ENCODE results near the gene TMIGD3. TPM values are rescaled to one million over a fixed set of nuclear protein-coding genes. Genes with fewer than 3 reads are reported as not detected.

Gene TMIGD3
- total RNA-seq, 4 donors from 2014 or later: 0.27 to 0.95 TPM; not detected in 2

DNA sequence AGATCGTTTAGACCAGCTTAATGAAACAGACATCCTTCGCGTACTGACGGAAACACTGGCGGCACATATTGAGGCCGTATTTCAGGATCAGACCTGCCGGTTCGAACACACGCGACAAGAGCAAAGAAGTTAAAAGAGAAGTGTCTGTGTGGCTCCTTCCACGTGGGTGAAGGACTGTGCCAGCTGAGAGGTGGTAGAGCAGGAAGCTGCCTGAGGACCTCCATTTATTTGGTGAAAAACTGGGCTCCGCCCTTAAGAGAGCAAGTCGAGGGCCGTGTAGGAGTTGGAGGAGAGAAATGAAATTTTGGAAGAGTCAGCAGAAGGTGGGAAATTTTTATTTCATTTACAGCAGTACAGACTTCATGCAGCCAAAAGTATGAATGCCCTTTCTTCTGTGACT lies 38.8 kb upstream of the TMIGD3 start:
- Histone ChIP-seq H3K4me1 (peaks cover 0 to 7% (median 3%) of the 10 kb centered on the region in 4 donors), H3K27ac (peak overlapping the region in 3 of 4 donors; percentile 19 to 61 (median 44)), H3K4me3 (no peak overlapping the region), H3K9me3 (no peaks in the 10 kb centered on the region), H3K36me3 (no peaks in the 10 kb centered on the region), H3K27me3 (no peaks in the 10 kb centered on the region)
- no peak for DNase-seq
- intact Hi-C loops (cut with DNase I; ENCODE audit: low total_unique reads) (no loop called here), in situ Hi-C loops (cut with MboI; ENCODE audit: low pct_ligation_motif_present in 1 of 4, low pct_unique_long_range_greater_than_20kb in 1 of 4, low sequenced_read_pairs in 3 of 4) (no loop called here)
- TF ChIP-seq EP300 (IDR thresholded peaks at IDR 0.05; ENCODE audit: low read depth) (no peak), POLR2AphosphoS5 (IDR thresholded peaks at IDR 0.05) (no peak), POLR2A (IDR thresholded peaks at IDR 0.05) (no peak)
- TF ChIP-seq, protein P1, sequence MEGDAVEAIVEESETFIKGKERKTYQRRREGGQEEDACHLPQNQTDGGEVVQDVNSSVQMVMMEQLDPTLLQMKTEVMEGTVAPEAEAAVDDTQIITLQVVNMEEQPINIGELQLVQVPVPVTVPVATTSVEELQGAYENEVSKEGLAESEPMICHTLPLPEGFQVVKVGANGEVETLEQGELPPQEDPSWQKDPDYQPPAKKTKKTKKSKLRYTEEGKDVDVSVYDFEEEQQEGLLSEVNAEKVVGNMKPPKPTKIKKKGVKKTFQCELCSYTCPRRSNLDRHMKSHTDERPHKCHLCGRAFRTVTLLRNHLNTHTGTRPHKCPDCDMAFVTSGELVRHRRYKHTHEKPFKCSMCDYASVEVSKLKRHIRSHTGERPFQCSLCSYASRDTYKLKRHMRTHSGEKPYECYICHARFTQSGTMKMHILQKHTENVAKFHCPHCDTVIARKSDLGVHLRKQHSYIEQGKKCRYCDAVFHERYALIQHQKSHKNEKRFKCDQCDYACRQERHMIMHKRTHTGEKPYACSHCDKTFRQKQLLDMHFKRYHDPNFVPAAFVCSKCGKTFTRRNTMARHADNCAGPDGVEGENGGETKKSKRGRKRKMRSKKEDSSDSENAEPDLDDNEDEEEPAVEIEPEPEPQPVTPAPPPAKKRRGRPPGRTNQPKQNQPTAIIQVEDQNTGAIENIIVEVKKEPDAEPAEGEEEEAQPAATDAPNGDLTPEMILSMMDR (IDR thresholded peaks at IDR 0.05): no peak
- WGBS, 2 donors (ENCODE audit: low coverage in 1 of 2): 76 to 87% methylated on average over 13 to 14 of the region's 14 CpGs

DNA sequence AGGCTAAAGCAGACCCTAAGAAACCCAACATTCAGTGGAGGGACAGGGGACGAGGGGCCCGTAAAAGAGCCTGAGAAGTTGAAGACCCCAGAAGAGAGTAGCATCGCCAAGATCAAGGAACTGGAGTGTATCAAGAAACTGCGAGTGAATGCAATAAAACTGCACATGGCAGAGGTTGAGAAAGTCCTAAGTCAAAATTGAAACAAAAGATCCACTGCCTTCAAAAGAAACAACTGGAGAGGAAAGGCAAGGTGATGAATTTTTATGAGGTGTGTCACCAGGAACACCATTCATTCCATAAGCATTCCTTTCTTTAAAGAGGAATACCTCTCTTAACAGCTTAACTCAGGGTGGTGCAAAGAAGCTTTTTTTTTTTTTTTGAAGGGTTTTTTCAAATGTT lies 38.3 kb upstream of the TMIGD3 start:
- Histone ChIP-seq H3K4me3 (no peak overlapping the region), H3K27ac (peak overlapping the region; percentile 13 to 61 (median 39)), H3K4me1 (peaks cover 0 to 9% (median 4%) of the 10 kb centered on the region in 4 donors), H3K36me3 (no peaks in the 10 kb centered on the region), H3K27me3 (no peaks in the 10 kb centered on the region), H3K9me3 (no peaks in the 10 kb centered on the region)
- no peak for TF ChIP-seq POLR2A (IDR thresholded peaks at IDR 0.05)
- TF ChIP-seq EP300 (IDR thresholded peaks at IDR 0.05; ENCODE audit: low read depth): no peak
- no peak for TF ChIP-seq POLR2AphosphoS5 (IDR thresholded peaks at IDR 0.05)
- TF ChIP-seq, protein P1 (IDR thresholded peaks at IDR 0.05): no peak
- intact Hi-C loops (cut with DNase I; ENCODE audit: low total_unique reads): no loop called here
- 56 to 70% methylated on average over 4 of the region's 4 CpGs for WGBS, 2 donors (ENCODE audit: low coverage in 1 of 2)
- in situ Hi-C loops (cut with MboI; ENCODE audit: low pct_ligation_motif_present in 1 of 4, low pct_unique_long_range_greater_than_20kb in 1 of 4, low sequenced_read_pairs in 3 of 4): no loop called here
- DNase-seq: no peak

DNA sequence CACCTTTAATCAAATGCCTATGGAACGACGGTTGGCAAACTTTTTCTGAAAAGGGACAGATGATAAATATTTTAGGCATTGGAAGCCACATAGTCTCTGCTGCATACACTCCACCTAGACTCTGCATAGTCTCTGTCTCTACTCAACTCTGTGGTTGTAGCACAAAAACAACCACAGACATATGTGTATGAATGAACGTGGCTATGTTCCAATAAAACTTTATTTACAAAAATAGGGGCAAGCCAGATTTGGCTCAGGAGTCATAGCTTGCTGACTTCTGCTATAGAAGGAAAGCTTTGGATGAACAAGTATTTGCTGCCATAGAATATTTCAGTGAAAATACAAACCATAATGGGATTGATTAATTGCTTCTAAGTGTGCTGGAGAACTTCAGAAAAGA lies 37.5 kb upstream of the TMIGD3 start:
- H3K4me3 ChIP-seq: no peak overlapping the region
- no peaks in the 10 kb centered on the region for H3K27me3 ChIP-seq
- no peak for TF ChIP-seq POLR2A (IDR thresholded peaks at IDR 0.05)
- no peak for TF ChIP-seq EP300 (IDR thresholded peaks at IDR 0.05; ENCODE audit: low read depth)
- TF ChIP-seq, protein P1 (IDR thresholded peaks at IDR 0.05): no peak
- no peak for TF ChIP-seq POLR2AphosphoS5 (IDR thresholded peaks at IDR 0.05)
- H3K27ac ChIP-seq: peak overlapping the region; percentile 13 to 61 (median 39)
- no peaks in the 10 kb centered on the region for H3K9me3 ChIP-seq
- H3K36me3 ChIP-seq: no peaks in the 10 kb centered on the region
- peaks cover 0 to 11% (median 4%) of the 10 kb centered on the region in 4 donors for H3K4me1 ChIP-seq
- intact Hi-C loops (cut with DNase I; ENCODE audit: low total_unique reads) (no loop called here), in situ Hi-C loops (cut with MboI; ENCODE audit: low pct_ligation_motif_present in 1 of 4, low pct_unique_long_range_greater_than_20kb in 1 of 4, low sequenced_read_pairs in 3 of 4) (no loop called here)
- 72 to 84% methylated on average over 3 of the region's 3 CpGs for WGBS, 2 donors (ENCODE audit: low coverage in 1 of 2)
- no peak for DNase-seq

DNA sequence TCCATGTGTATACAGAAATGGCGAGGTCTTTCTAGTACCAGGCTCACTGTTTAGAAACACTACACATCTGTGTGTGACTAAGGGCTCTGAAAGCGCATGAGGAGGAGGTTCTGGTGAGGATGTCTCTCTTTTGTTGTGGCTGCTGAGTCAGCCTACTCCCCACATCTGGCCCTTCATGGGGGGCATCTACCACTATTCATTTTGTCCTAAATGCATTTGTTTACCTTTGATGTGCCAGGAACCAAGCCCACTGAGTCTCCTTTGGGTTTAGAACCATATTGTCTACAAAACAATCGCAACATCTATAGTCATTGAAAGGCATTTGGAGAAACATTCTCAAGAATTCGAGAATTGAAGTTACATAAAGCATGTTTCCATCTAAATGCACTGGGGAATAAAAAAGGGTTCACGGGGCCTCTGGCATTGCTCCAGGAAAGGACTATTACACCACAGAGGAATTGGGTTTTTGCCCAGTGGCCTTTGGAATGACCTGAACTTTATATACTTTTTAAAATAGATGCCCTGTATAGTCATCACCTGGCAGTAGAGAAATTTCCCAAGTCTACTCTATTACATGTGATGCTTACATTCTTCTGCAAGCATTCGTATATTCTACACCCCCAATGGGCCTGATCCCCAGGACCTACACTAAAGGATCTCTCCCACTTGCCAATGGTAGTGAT lies 35.1 kb upstream of the TMIGD3 start:
- H3K27ac ChIP-seq: peak overlapping the region in 1 of 4 donors; percentile 44

More for the DNA sequence above, 35.1 kb upstream of the TMIGD3 start:
- no peaks in the 10 kb centered on the region for H3K36me3 ChIP-seq
- peak; percentile 16 for DNase-seq
- TF ChIP-seq POLR2AphosphoS5 (IDR thresholded peaks at IDR 0.05): no peak
- no peak for TF ChIP-seq EP300 (IDR thresholded peaks at IDR 0.05; ENCODE audit: low read depth)
- TF ChIP-seq POLR2A (IDR thresholded peaks at IDR 0.05): no peak
- TF ChIP-seq, protein P1 (IDR thresholded peaks at IDR 0.05): no peak
- H3K27me3 ChIP-seq: no peaks in the 10 kb centered on the region
- WGBS, 2 donors (ENCODE audit: low coverage in 1 of 2): 62 to 67% methylated on average over 6 of the region's 6 CpGs
- no peak overlapping the region for H3K4me3 ChIP-seq
- peaks cover 0 to 16% (median 7%) of the 10 kb centered on the region in 4 donors for H3K4me1 ChIP-seq
- intact Hi-C loops (cut with DNase I; ENCODE audit: low total_unique reads): no loop called here
- in situ Hi-C loops (cut with MboI; ENCODE audit: low pct_ligation_motif_present in 1 of 4, low pct_unique_long_range_greater_than_20kb in 1 of 4, low sequenced_read_pairs in 3 of 4): no loop called here
- H3K9me3 ChIP-seq: no peaks in the 10 kb centered on the region
